H9 (cell line): ENCODE data around the gene KAT6B. TPM values are rescaled to one million over a fixed set of nuclear protein-coding genes. Genes with fewer than 3 reads are reported as not detected.

ENCODE experiments used
- DNase-seq: peaks from one replicate; pipeline ENCODE4 v3.0.0-alpha.2; 2017
- H2AFZ ChIP-seq: one replicate; pipeline ENCODE4 v1.6.1; 2013; ENCODE audit warnings: mild to moderate bottlenecking, low read length, control low read depth, moderate library complexity
- H2AK5ac ChIP-seq: 2 replicates; pipeline ENCODE4 v1.6.1; 2013; ENCODE audit warnings: low read length, control low read depth, mixed read lengths; ENCODE audit not compliant: insufficient read length
- H2BK120ac ChIP-seq: one replicate; pipeline ENCODE4 v1.6.1; 2013; ENCODE audit warnings: low read depth, mild to moderate bottlenecking, low read length, control low read depth, inconsistent platforms; ENCODE audit not compliant: poor library complexity, severe bottlenecking
- H2BK12ac ChIP-seq: 2 replicates; pipeline ENCODE4 v1.6.1; 2013; ENCODE audit warnings: low read length, control low read depth, mixed read lengths, low read depth; ENCODE audit not compliant: insufficient read length
- H2BK15ac ChIP-seq: 2 replicates; pipeline ENCODE4 v1.6.1; 2013; ENCODE audit warnings: low read depth, low read length, control low read depth
- H2BK20ac ChIP-seq: one replicate; pipeline ENCODE4 v1.6.1; 2013; ENCODE audit warnings: low read depth, mild to moderate bottlenecking, low read length, control low read depth, inconsistent platforms; ENCODE audit not compliant: poor library complexity, severe bottlenecking
- H2BK5ac ChIP-seq: 2 replicates; pipeline ENCODE4 v1.6.1; 2013; ENCODE audit warnings: low read length, control low read depth, mixed read lengths; ENCODE audit not compliant: insufficient read length
- H3K14ac ChIP-seq: 2 replicates; pipeline ENCODE4 v1.6.1; 2013; ENCODE audit warnings: low read length, control low read depth; ENCODE audit not compliant: insufficient read depth
- H3K18ac ChIP-seq: 2 replicates; pipeline ENCODE4 v1.6.1; 2013; ENCODE audit warnings: low read depth, mild to moderate bottlenecking, mixed read lengths, low read length, control low read depth; ENCODE audit not compliant: insufficient read length
- H3K23ac ChIP-seq: 2 replicates; pipeline ENCODE4 v1.6.1; 2013; ENCODE audit warnings: low read length, control low read depth, mixed read lengths, low read depth; ENCODE audit not compliant: insufficient read length
- H3K23me2 ChIP-seq: 2 replicates; pipeline ENCODE4 v1.6.1; 2013; ENCODE audit warnings: low read depth, mild to moderate bottlenecking, mixed read lengths, low read length, control low read depth; ENCODE audit not compliant: insufficient read length, poor library complexity, severe bottlenecking
- H3K27ac ChIP-seq: 2 replicates; pipeline ENCODE4 v1.5.1; 2013; ENCODE audit warnings: low read length, control low read depth, mixed read lengths, low read depth; ENCODE audit not compliant: insufficient read length
- H3K27me3 ChIP-seq: 2 replicates; pipeline ENCODE4 v1.6.1; 2013; ENCODE audit warnings: low read length, control low read depth, inconsistent platforms; ENCODE audit not compliant: insufficient read depth
- H3K4ac ChIP-seq: 2 replicates; pipeline ENCODE4 v1.6.1; 2013; ENCODE audit warnings: low read depth, mild to moderate bottlenecking, control low read depth, inconsistent platforms, low read length, moderate library complexity
- H3K4me1 ChIP-seq: 2 replicates; pipeline ENCODE4 v1.6.1; 2013; ENCODE audit warnings: low read length, control low read depth, inconsistent platforms; ENCODE audit not compliant: insufficient read depth
- H3K4me2 ChIP-seq: 2 replicates; pipeline ENCODE4 v1.6.1; 2013; ENCODE audit warnings: low read length, control low read depth, mixed read lengths; ENCODE audit not compliant: insufficient read length, insufficient read depth
- H3K56ac ChIP-seq: 2 replicates; pipeline ENCODE4 v1.6.1; 2013; ENCODE audit warnings: low read depth, mild to moderate bottlenecking, mixed read lengths, low read length, control low read depth; ENCODE audit not compliant: insufficient read length
- H3K79me1 ChIP-seq: 2 replicates; pipeline ENCODE4 v1.6.1; 2013; ENCODE audit warnings: low read depth, mild to moderate bottlenecking, moderate library complexity, low read length, control low read depth, inconsistent platforms; ENCODE audit not compliant: insufficient read depth, poor library complexity, severe bottlenecking
- H3K79me2 ChIP-seq: 2 replicates; pipeline ENCODE4 v1.6.1; 2013; ENCODE audit warnings: low read length, control low read depth, inconsistent platforms; ENCODE audit not compliant: insufficient read depth
- H3K9ac ChIP-seq: 2 replicates; pipeline ENCODE4 v1.6.1; 2013; ENCODE audit warnings: low read length, control low read depth, mixed read lengths; ENCODE audit not compliant: insufficient read length; ENCODE audit errors: extremely low read depth
- H3K9me3 ChIP-seq: one replicate; pipeline ENCODE4 v1.6.1; 2013; ENCODE audit warnings: low read depth, low read length, inconsistent platforms; ENCODE audit not compliant: control insufficient read depth
- H3T11ph ChIP-seq: one replicate; pipeline ENCODE4 v1.6.1; 2013; ENCODE audit warnings: mild to moderate bottlenecking, low read length, control low read depth, inconsistent platforms
- H4K20me1 ChIP-seq: one replicate; pipeline ENCODE4 v1.6.1; 2013; ENCODE audit not compliant: control insufficient read depth, insufficient read length, insufficient read depth
- H4K5ac ChIP-seq: 2 replicates; pipeline ENCODE4 v1.6.1; 2013; ENCODE audit warnings: low read depth, mild to moderate bottlenecking, mixed read lengths, low read length, control low read depth; ENCODE audit not compliant: insufficient read length
- H4K8ac ChIP-seq: replicated peaks from 2 replicates; pipeline ENCODE4 v1.6.1; 2013; ENCODE audit warnings: low read length, control low read depth, mixed read lengths, low read depth; ENCODE audit not compliant: insufficient read length
- H4K91ac ChIP-seq: 2 replicates; pipeline ENCODE4 v1.6.1; 2013; ENCODE audit warnings: low read depth, mild to moderate bottlenecking, moderate library complexity, mixed read lengths, low read length, control low read depth; ENCODE audit not compliant: insufficient read length
- H3K27ac Mint-ChIP-seq, 3 experiments: 2 replicates in 2 of 3; 3 replicates in 1 of 3; pipeline ENCODE4 v1.8.0; 2020 to 2021; ENCODE audit warnings: mixed read lengths in 3 of 3, mild to moderate bottlenecking in 1 of 3, moderate library complexity in 1 of 3
- H3K27me3 Mint-ChIP-seq: 2 replicates; pipeline ENCODE4 v1.8.0; 2021; ENCODE audit warnings: low read depth, mild to moderate bottlenecking, moderate library complexity, mixed read lengths
- H3K36me3 Mint-ChIP-seq, 3 experiments: 2 replicates in 2 of 3; 3 replicates in 1 of 3; pipeline ENCODE4 v1.8.0; 2020 to 2021; ENCODE audit warnings: low read depth in 3 of 3, mixed read lengths in 3 of 3; ENCODE audit not compliant: insufficient read depth in 1 of 3
- H3K4me1 Mint-ChIP-seq, 2 experiments: 2 replicates each; pipeline ENCODE4 v1.8.0; 2020; ENCODE audit warnings: mixed read lengths in 2 of 2
- H3K4me3 Mint-ChIP-seq, 2 experiments: 2 replicates in 1 of 2; 3 replicates in 1 of 2; pipeline ENCODE4 v1.8.0; 2020 to 2021; ENCODE audit warnings: mild to moderate bottlenecking in 2 of 2, mixed read lengths in 2 of 2, moderate library complexity in 1 of 2
- H3K9me3 Mint-ChIP-seq, 2 experiments: 2 replicates in 1 of 2; 3 replicates in 1 of 2; pipeline ENCODE4 v1.8.0; 2020; ENCODE audit warnings: mild to moderate bottlenecking in 2 of 2, mixed read lengths in 2 of 2, moderate library complexity in 1 of 2
- CTCF ChIP-seq: fragments of 200-600 bp; sonication (generic); conservative IDR thresholded peaks from 3 replicates; pipeline ENCODE4 v1.8.0; 2021; ENCODE audit warnings: antibody characterized with exemption, mild to moderate bottlenecking
- WGBS: extraction: QIAGEN DNeasy Blood & Tissue Kit; methylation state at CpG from one replicate; pipeline ENCODE4 v1.1.7; 2013; ENCODE audit warnings: missing lambda C conversion rate, low lambda C conversion rate, mixed read lengths; ENCODE audit not compliant: insufficient read length; ENCODE audit errors: extremely low coverage; 5-methylcytosine and 5-hydroxymethylcytosine counted together
- total RNA-seq: library from RNA; stranded (reverse); gene quantifications from 2 replicates; pipeline ENCODE4 v1.2.1, GENCODE V29; 2021

KAT6B gene
- total RNA-seq, 1 experiment from 2014 or later = 34.2 TPM

GRCh38 chr10:74916283-74916682, 89.9 kb downstream of the KAT6B start:
- no peak overlapping the region for H3T11ph ChIP-seq
- no peak overlapping the region for H3K56ac ChIP-seq
- H3K18ac ChIP-seq = no peak overlapping the region
- no peak overlapping the region for H3K23ac ChIP-seq
- H3K4ac ChIP-seq = no peak overlapping the region
- TF ChIP-seq CTCF = no peak
- no peaks in the 10 kb centered on the region; the same call in 1 of the 2 replicates for H3K4me1 ChIP-seq
- H3K9ac ChIP-seq = no peak overlapping the region
- H3K79me1 ChIP-seq = peaks cover 2% of the 10 kb centered on the region
- no CpG with 5 or more reads among the region's 1 CpG for WGBS
- H4K5ac ChIP-seq = no peak overlapping the region
- no peak overlapping the region for H2BK120ac ChIP-seq
- H3K79me2 ChIP-seq = no peaks in the 10 kb centered on the region
- H4K8ac ChIP-seq = no peak overlapping the region
- H2AK5ac ChIP-seq = no peak overlapping the region
- H2BK15ac ChIP-seq = no peak overlapping the region
- no peak overlapping the region for H3K27ac Mint-ChIP-seq
- H2BK12ac ChIP-seq = no peak overlapping the region
- H3K4me3 Mint-ChIP-seq = no peak overlapping the region
- H3K27me3 ChIP-seq = no peaks in the 10 kb centered on the region
- no peak overlapping the region for H4K91ac ChIP-seq
- peaks cover 6 to 18% (median 8%) of the 10 kb centered on the region in 3 experiments for H3K36me3 Mint-ChIP-seq
- H2BK5ac ChIP-seq = no peak overlapping the region
- no peak overlapping the region for H2AFZ ChIP-seq
- H3K23me2 ChIP-seq = no peaks in the 10 kb centered on the region
- no peaks in the 10 kb centered on the region; the same call in 1 of the 2 replicates for H3K27me3 Mint-ChIP-seq
- no peak overlapping the region for H3K14ac ChIP-seq
- no peak for DNase-seq
- H4K20me1 ChIP-seq = no peaks in the 10 kb centered on the region
- H3K27ac ChIP-seq = no peak overlapping the region
- H3K4me1 Mint-ChIP-seq = peaks cover 8% of the 10 kb centered on the region in 2 experiments
- H3K4me2 ChIP-seq = no peak overlapping the region
- H3K9me3 Mint-ChIP-seq = peaks cover 5 to 19% of the 10 kb centered on the region in 2 experiments
- H3K9me3 ChIP-seq = no peaks in the 10 kb centered on the region
- no peak overlapping the region for H2BK20ac ChIP-seq
